Endothelial cell of umbilical vein (primary cell): ENCODE data around the gene CSNK1G2. TPM values are rescaled to one million over a fixed set of nuclear protein-coding genes. Genes with fewer than 3 reads are reported as not detected.
A peak's percentile ranks its signal among the peaks of the same experiment; 100 is the strongest.

Source experiments
- BruUV-seq: library from RNA; stranded (reverse); fragments of 400-500 nt; replicated peaks from 2 replicates; lab custom pipeline; 2021; lab: Mats Ljungman, UMichigan
- CTCF ChIA-PET: fragments of 300-600, 350-600 bp; sonication (Branson Sonifier 250); formaldehyde crosslinking; loops from one replicate; lab custom pipeline; 2021; ENCODE audit warnings: antibody characterized with exemption, inconsistent platforms; lab: Charles Lee
- POLR2A ChIA-PET: fragments of 300-600, 350-600 bp; sonication (Branson Sonifier 250); formaldehyde crosslinking; loops from one replicate; lab custom pipeline; 2021; ENCODE audit warnings: antibody characterized with exemption, inconsistent platforms; lab: Charles Lee
- DNase-seq: peaks from one replicate; pipeline ENCODE4 v3.0.0-alpha.2; 2011; ENCODE audit warnings: low read depth, low spot score
- FAIRE-seq: peaks from 2 replicates; lab custom pipeline; 2011; peaks lifted over from hg19 to GRCh38; lab: Jason Lieb, UNC
- H2AFZ ChIP-seq: 2 replicates; pipeline ENCODE4 v1.6.0; 2012; ENCODE audit warnings: low read depth, low read length, control low read depth, inconsistent platforms
- H3K27ac ChIP-seq: 2 replicates; pipeline ENCODE4 v1.5.1; 2011; ENCODE audit warnings: low read depth, mild to moderate bottlenecking, control low read depth, low read length, moderate library complexity; ENCODE audit not compliant: insufficient read depth
- H3K27me3 ChIP-seq, 2 experiments: 2 replicates each; pipeline versions ENCODE4 v1.6.0 to v1.6.1; 2011; ENCODE audit warnings: low read length in 2 of 2, mixed read lengths in 1 of 2; ENCODE audit not compliant: control insufficient read depth in 2 of 2, insufficient read depth in 2 of 2
- H3K36me3 ChIP-seq, 2 experiments: 2 replicates in 1 of 2; 3 replicates in 1 of 2; pipeline ENCODE4 v1.5.1; 2011; ENCODE audit warnings: low read length in 2 of 2, mild to moderate bottlenecking in 1 of 2, moderate library complexity in 1 of 2; ENCODE audit not compliant: control insufficient read depth in 2 of 2, insufficient read depth in 2 of 2; ENCODE audit errors: extremely low read depth in 1 of 2
- H3K4me1 ChIP-seq: 3 replicates; pipeline ENCODE4 v1.5.1; 2011; ENCODE audit warnings: mild to moderate bottlenecking, low read length; ENCODE audit not compliant: control insufficient read depth, insufficient read depth; ENCODE audit errors: extremely low read depth
- H3K4me2 ChIP-seq: 2 replicates; pipeline ENCODE4 v1.6.1; 2011; ENCODE audit warnings: low read length, control low read depth, mixed read lengths; ENCODE audit not compliant: insufficient read depth
- H3K4me3 ChIP-seq, 3 experiments: fragments of 200-600 bp in 1 of 3; sonication (generic), shearing (Covaris generic) in 1 of 3; replicated peaks in 1 of 3; 2 replicates each; pipeline ENCODE4 v1.5.1; 2011 to 2016; ENCODE audit warnings: control low read depth in 3 of 3, low read length in 3 of 3, mild to moderate bottlenecking in 2 of 3, inconsistent platforms in 1 of 3, low read depth in 1 of 3, moderate library complexity in 1 of 3; ENCODE audit not compliant: insufficient read depth in 1 of 3
- H3K79me2 ChIP-seq: 2 replicates; pipeline ENCODE4 v1.6.0; 2012; ENCODE audit warnings: low read length, inconsistent platforms; ENCODE audit not compliant: control insufficient read depth, insufficient read depth
- H3K9ac ChIP-seq: replicated peaks from 2 replicates; pipeline ENCODE3; 2011; ENCODE audit warnings: low read length, control low read depth; ENCODE audit not compliant: insufficient read depth; ENCODE audit errors: extremely low read depth
- H3K9me1 ChIP-seq: replicated peaks from 3 replicates; pipeline ENCODE4 v1.6.0; 2011; ENCODE audit warnings: mild to moderate bottlenecking, low read length; ENCODE audit not compliant: control insufficient read depth, insufficient read depth; ENCODE audit errors: extremely low read depth
- H3K9me3 ChIP-seq: replicated peaks from 2 replicates; pipeline ENCODE4 v1.5.1; 2012; ENCODE audit warnings: low read length, inconsistent platforms; ENCODE audit not compliant: control insufficient read depth, insufficient read depth
- H4K20me1 ChIP-seq: replicated peaks from 2 replicates; pipeline ENCODE3; 2011; ENCODE audit warnings: mild to moderate bottlenecking, low read length; ENCODE audit not compliant: control insufficient read depth, insufficient read depth; ENCODE audit errors: extremely low read depth
- CTCF ChIP-seq, 2 donors: IDR thresholded peaks; 1 replicate in 1 of 2; 2 replicates in 1 of 2; pipeline ENCODE4 v1.5.1; 2011; ENCODE audit warnings: low read length in 2 of 2, mild to moderate bottlenecking in 2 of 2, moderate library complexity in 2 of 2, control low read depth in 1 of 2, inconsistent platforms in 1 of 2, low read depth in 1 of 2; ENCODE audit not compliant: insufficient read depth in 1 of 2; ENCODE audit errors: extremely low read depth in 1 of 2
- FOS ChIP-seq: IDR thresholded peaks from 2 replicates; pipeline ENCODE4 v1.6.1; 2011; ENCODE audit warnings: mild to moderate bottlenecking, low read length, moderate library complexity, borderline replicate concordance; ENCODE audit not compliant: insufficient read depth
- JUN ChIP-seq: IDR thresholded peaks from 2 replicates; pipeline ENCODE4 v1.6.1; 2011; ENCODE audit warnings: borderline replicate concordance, low read depth; ENCODE audit not compliant: insufficient read length, insufficient read depth
- MYC ChIP-seq: IDR thresholded peaks from one replicate; pipeline ENCODE4 v1.6.1; 2011; ENCODE audit warnings: mild to moderate bottlenecking, low read depth, low read length
- POLR2A ChIP-seq: IDR thresholded peaks from 2 replicates; pipeline ENCODE4 v1.6.1; 2012; ENCODE audit warnings: low read depth, mild to moderate bottlenecking, control low read depth, low read length
- POLR2AphosphoS5 ChIP-seq: IDR thresholded peaks from 2 replicates; pipeline ENCODE4 v1.6.1; 2012; ENCODE audit warnings: low read depth, mild to moderate bottlenecking, control low read depth, low read length, moderate library complexity; ENCODE audit not compliant: insufficient read depth
- dilution Hi-C: fragments of 300-500 bp; cut with MboI; formaldehyde crosslinking; loops from one replicate; pipeline ENCODE4 v1.15.0; 2019; ENCODE audit warnings: low sequenced_read_pairs; ENCODE audit not compliant: extremely low pct_ligation_motif_present
- intact Hi-C: fragments of 100-400 bp; cut with micrococcal nuclease; formaldehyde crosslinking; loops from one replicate; pipeline ENCODE4 v1.10.0; 2022
- polyA plus RNA-seq, 4 experiments: library from polyadenylated mRNA; depleted of rRNA in 3 of 4; stranded (reverse) in 3 of 4; unstranded in 1 of 4; fragments of >200 nt; gene quantifications; 2 replicates each; pipeline versions ENCODE4 v1.2.1 to v1.2.3, GENCODE V29; 2011 to 2012; ENCODE audit warnings: missing spikeins in 1 of 4
- total RNA-seq: library from RNA; stranded (reverse); gene quantifications from 2 replicates; pipeline ENCODE4 v1.2.3, GENCODE V29; 2021

Gene CSNK1G2
- total and polyA plus RNA-seq, 2 donors (not counting 3 experiments of a cell fraction or from before 2014, with no cell fraction given), result 96.6 to 110 TPM

GRCh38 chr19:1991018-1991913 is 50.3 kb downstream of the CSNK1G2 start:
- dilution Hi-C loops (no loop called here), intact Hi-C loops (no loop called here)
- no TSS peak for BruUV-seq
- H2AFZ ChIP-seq, result no peak overlapping the region
- H3K4me3 ChIP-seq, result no peak overlapping the region
- no peak for TF ChIP-seq JUN
- no peak for TF ChIP-seq POLR2A
- TF ChIP-seq CTCF (IDR thresholded peaks at IDR 0.05; ENCODE audit: extremely low read depth in 1 of 2, insufficient read depth in 1 of 2, low read depth in 1 of 2, low read length in 2 of 2), result no peak
- peak; percentile 17 for TF ChIP-seq POLR2AphosphoS5
- TF ChIP-seq FOS, result no peak
- TF ChIP-seq MYC, result no peak
- no peaks in the 10 kb centered on the region for H3K79me2 ChIP-seq
- H3K9ac ChIP-seq, result no peak overlapping the region
- H3K27me3 ChIP-seq, result no peaks in the 10 kb centered on the region
- DNase-seq (no peak), FAIRE-seq (no peak)
- H4K20me1 ChIP-seq, result no peaks in the 10 kb centered on the region
- no peak overlapping the region for H3K4me2 ChIP-seq
- H3K9me1 ChIP-seq, result no peaks in the 10 kb centered on the region
- H3K9me3 ChIP-seq, result no peaks in the 10 kb centered on the region
- POLR2A ChIA-PET, result interaction anchor here (0.6 kb wide), 1 partner anchor 8 kb away, joined by 5 read pairs; no protein-coding TSS in a partner anchor
- H3K36me3 ChIP-seq, result peaks cover 7 to 32% of the 10 kb centered on the region in 2 experiments
- H3K27ac ChIP-seq, result no peak overlapping the region
- no peaks in the 10 kb centered on the region for H3K4me1 ChIP-seq
- CTCF ChIA-PET, result interaction anchor here (1.4 kb wide), 1 partner anchor 71 kb away, joined by 3 read pairs; no protein-coding TSS in a partner anchor
